ENCODE measurements around the gene LMO4. TPM values are rescaled to one million over a fixed set of nuclear protein-coding genes. Genes with fewer than 3 reads are reported as not detected.

LMO4 gene
- total and polyA plus RNA-seq, 2 of the 13 experiments (the other 11 are each of a cell fraction or from before 2014, with no cell fraction given), result 19.3 to 49.9 TPM

- TF ChIP-seq ZNF569 (CRISPR knock-in tag; IDR thresholded peaks at IDR 0.05; ENCODE audit: borderline replicate concordance) (no peak), SRSF1 (optimal IDR thresholded peaks at IDR 0.05; ENCODE audit: low read depth, low read length) (peak; percentile 37), ZBTB8A (CRISPR knock-in tag; IDR thresholded peaks at IDR 0.05; ENCODE audit: borderline replicate concordance, low read depth) (no peak), HMGXB4 (CRISPR knock-in tag; IDR thresholded peaks at IDR 0.05; ENCODE audit: borderline replicate concordance in 1 of 2, low read depth in 1 of 2) (peak; percentile 13 to 19; a peak in 2 of 4 replicates), GPN1 (CRISPR knock-in tag; IDR thresholded peaks at IDR 0.05; ENCODE audit: borderline replicate concordance) (no peak), ZNF296 (CRISPR knock-in tag; conservative IDR thresholded peaks at IDR 0.05) (no peak), TOPORS (CRISPR knock-in tag; IDR thresholded peaks at IDR 0.05) (no peak), UBTF (CRISPR knock-in tag; IDR thresholded peaks at IDR 0.05) (0 out of 2 replicates have a peak, but pooled peaks have one; percentile 7), KDM3A (CRISPR knock-in tag; IDR thresholded peaks at IDR 0.05; ENCODE audit: low read depth) (no peak), TCF7 (IDR thresholded peaks at IDR 0.05; ENCODE audit: low read depth) (peak; percentile 33), ASH2L (IDR thresholded peaks at IDR 0.05; ENCODE audit: insufficient read length, low read depth, low read length) (peak; percentile 57), ETV5 (CRISPR knock-in tag; IDR thresholded peaks at IDR 0.05; ENCODE audit: borderline replicate concordance) (no peak), SP4 (CRISPR knock-in tag; IDR thresholded peaks at IDR 0.05) (no peak)
These were observed 408 bp downstream of the LMO4 start (continued) for GRCh38 chr1:87329051-87329525.
